ENCODE data around the gene CRHBP.

CRHBP gene

DNA sequence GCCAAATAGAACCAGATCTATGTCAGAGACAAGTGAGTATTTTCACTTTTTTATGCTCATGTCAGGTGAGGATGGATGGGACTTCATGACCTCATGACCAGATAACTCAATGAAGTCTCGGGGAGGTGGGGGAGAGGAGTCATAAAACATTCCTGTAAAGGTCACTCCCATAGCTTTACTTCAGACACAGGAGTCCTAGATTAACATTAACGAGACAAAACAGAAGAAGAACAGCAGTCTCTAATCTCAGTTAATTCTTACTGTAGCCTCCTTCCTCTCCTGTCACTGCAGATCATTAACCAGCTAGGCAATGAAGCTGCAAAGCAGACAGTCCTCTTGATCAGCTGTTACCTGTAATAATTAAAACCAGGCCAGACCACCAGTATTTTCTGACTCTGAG is 11.2 kb downstream of the CRHBP start:
- Histone ChIP-seq H3K36me3 (no peaks in the 10 kb centered on the region), H3K9me3 (no peaks in the 10 kb centered on the region), H3K27me3 (no peaks in the 10 kb centered on the region), H3K4me1 (no peaks in the 10 kb centered on the region), H3K4me3 (no peak overlapping the region), H3K27ac (no peak overlapping the region)
- TF ChIP-seq, protein P1, sequence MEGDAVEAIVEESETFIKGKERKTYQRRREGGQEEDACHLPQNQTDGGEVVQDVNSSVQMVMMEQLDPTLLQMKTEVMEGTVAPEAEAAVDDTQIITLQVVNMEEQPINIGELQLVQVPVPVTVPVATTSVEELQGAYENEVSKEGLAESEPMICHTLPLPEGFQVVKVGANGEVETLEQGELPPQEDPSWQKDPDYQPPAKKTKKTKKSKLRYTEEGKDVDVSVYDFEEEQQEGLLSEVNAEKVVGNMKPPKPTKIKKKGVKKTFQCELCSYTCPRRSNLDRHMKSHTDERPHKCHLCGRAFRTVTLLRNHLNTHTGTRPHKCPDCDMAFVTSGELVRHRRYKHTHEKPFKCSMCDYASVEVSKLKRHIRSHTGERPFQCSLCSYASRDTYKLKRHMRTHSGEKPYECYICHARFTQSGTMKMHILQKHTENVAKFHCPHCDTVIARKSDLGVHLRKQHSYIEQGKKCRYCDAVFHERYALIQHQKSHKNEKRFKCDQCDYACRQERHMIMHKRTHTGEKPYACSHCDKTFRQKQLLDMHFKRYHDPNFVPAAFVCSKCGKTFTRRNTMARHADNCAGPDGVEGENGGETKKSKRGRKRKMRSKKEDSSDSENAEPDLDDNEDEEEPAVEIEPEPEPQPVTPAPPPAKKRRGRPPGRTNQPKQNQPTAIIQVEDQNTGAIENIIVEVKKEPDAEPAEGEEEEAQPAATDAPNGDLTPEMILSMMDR (IDR thresholded peaks at IDR 0.05), result no peak
- no peak for DNase-seq
- intact Hi-C loops (cut with DNase I; ENCODE audit: low total_unique reads), result no loop called here

DNA sequence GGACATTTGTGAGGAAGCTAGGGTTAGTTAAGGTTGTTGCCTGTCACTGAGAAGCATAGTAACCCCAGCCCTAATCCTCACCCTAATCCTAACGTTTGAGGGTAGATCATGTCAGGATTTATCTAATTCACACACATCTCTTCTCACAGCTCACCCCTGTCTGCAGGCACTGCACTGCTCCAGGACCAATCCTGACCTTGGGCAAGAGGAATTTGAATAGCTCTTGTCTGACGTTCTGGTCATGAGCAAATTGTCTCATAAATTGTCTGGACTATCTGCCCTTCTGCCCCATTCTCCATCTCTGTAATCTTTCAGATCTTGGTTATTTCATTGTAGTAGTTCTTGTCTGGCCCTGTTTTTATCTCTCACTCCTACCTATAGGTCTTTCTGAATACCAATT is 18.7 kb downstream of the CRHBP start:
- no peak for DNase-seq
- H3K9me3 ChIP-seq, result no peaks in the 10 kb centered on the region
- TF ChIP-seq, protein P1 (IDR thresholded peaks at IDR 0.05), result no peak
- intact Hi-C loops (cut with DNase I; ENCODE audit: low total_unique reads), result no loop called here
- H3K27me3 ChIP-seq, result no peaks in the 10 kb centered on the region
- H3K27ac ChIP-seq, result no peak overlapping the region
- no peaks in the 10 kb centered on the region for H3K36me3 ChIP-seq
- no peak overlapping the region for H3K4me3 ChIP-seq
- no peaks in the 10 kb centered on the region for H3K4me1 ChIP-seq

DNA sequence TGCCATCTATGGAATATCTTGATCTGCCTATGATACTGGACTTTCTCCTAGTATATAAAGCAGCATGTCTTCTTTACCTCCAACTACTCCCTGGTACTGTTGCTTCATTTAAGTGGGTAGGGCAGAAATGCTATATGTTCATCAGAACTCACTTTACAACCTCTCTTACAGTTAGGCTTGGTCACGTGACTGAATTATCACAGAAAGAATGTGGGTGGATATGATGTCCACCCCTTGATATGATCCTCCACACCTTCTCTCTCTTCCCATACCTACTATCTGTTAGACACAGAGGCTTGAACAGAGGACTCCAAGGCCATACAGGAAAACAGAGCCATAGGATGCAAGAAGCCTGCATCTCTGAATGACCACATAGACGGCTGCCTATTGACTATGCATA is 19.8 kb downstream of the CRHBP start:
- no peak for DNase-seq
- Histone ChIP-seq H3K9me3 (no peaks in the 10 kb centered on the region), H3K27me3 (no peaks in the 10 kb centered on the region), H3K4me1 (no peaks in the 10 kb centered on the region), H3K4me3 (no peak overlapping the region), H3K36me3 (no peaks in the 10 kb centered on the region), H3K27ac (no peak overlapping the region)
- intact Hi-C loops (cut with DNase I; ENCODE audit: low total_unique reads), result no loop called here
- TF ChIP-seq, protein P1 (IDR thresholded peaks at IDR 0.05), result no peak

- intact Hi-C loops (cut with DNase I; ENCODE audit: low total_unique reads), result no loop called here
- TF ChIP-seq, protein P1 (IDR thresholded peaks at IDR 0.05), result no peak
- no peak overlapping the region for H3K4me3 ChIP-seq
- no peak overlapping the region for H3K27ac ChIP-seq
- H3K4me1 ChIP-seq, result no peaks in the 10 kb centered on the region
- no peaks in the 10 kb centered on the region for H3K27me3 ChIP-seq
- H3K9me3 ChIP-seq, result no peaks in the 10 kb centered on the region
- no peaks in the 10 kb centered on the region for H3K36me3 ChIP-seq
- no peak for DNase-seq
These were observed 21.9 kb downstream of the CRHBP start for GRCh38 chr5:76974785-76975184.

DNA sequence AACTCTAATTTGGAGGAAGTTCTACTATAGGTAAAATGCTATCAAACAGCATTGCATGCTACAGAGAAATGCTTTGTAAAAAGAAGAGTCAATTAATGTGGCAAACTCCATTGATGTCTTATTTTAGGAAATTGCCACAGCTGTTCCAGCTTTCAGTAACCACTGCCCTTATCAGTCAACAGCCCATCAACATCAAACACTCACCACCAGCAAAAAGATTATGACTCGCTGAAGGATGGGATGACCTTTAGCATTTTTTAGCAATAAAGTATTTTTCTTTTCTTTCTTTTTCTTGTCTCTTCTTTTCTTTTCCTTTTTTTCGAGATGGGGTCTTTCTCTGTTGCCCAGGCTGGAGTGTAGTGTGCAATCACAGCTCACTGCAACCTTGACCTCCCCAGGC is 26.0 kb downstream of the CRHBP start:
- intact Hi-C loops (cut with DNase I; ENCODE audit: low total_unique reads), result no loop called here
- TF ChIP-seq, protein P1 (IDR thresholded peaks at IDR 0.05), result no peak
- DNase-seq, result no peak

GRCh38 chr5:76980518-76981144 is 27.8 kb downstream of the CRHBP start:
- H3K27ac ChIP-seq, result no peak overlapping the region
- intact Hi-C loops (cut with DNase I; ENCODE audit: low total_unique reads), result no loop called here
- TF ChIP-seq, protein P1 (IDR thresholded peaks at IDR 0.05), result no peak
- H3K36me3 ChIP-seq, result no peaks in the 10 kb centered on the region
- no peaks in the 10 kb centered on the region for H3K4me1 ChIP-seq
- H3K4me3 ChIP-seq, result no peak overlapping the region
- H3K27me3 ChIP-seq, result no peaks in the 10 kb centered on the region
- DNase-seq, result no peak
- no peaks in the 10 kb centered on the region for H3K9me3 ChIP-seq

More for the DNA sequence above, 26.0 kb downstream of the CRHBP start:
- no peak overlapping the region for H3K27ac ChIP-seq
- H3K36me3 ChIP-seq, result no peaks in the 10 kb centered on the region
- no peaks in the 10 kb centered on the region for H3K4me1 ChIP-seq
- H3K27me3 ChIP-seq, result no peaks in the 10 kb centered on the region
- H3K9me3 ChIP-seq, result no peaks in the 10 kb centered on the region
- H3K4me3 ChIP-seq, result no peak overlapping the region
